Esophagus muscularis mucosa (tissue), 4 donors: ENCODE results near the gene COL25A1. TPM values are rescaled to one million over a fixed set of nuclear protein-coding genes. Genes with fewer than 3 reads are reported as not detected.
A peak's percentile ranks its signal among the peaks of the same experiment; 100 is the strongest.

Experiments
- DNase-seq: peaks from one replicate; pipeline ENCODE4 v3.0.0-alpha.2; 2017; ENCODE audit errors: extremely low spot score
- H3K27ac ChIP-seq, 4 donors: fragments of 200-600 bp; sonication (generic); replicated peaks in 1 of 4; 1 replicate in 3 of 4; 2 replicates in 1 of 4; pipeline ENCODE4 v1.5.1; 2016 to 2019; ENCODE audit warnings: mild to moderate bottlenecking in 1 of 4
- H3K27me3 ChIP-seq, 4 donors: fragments of 200-600 bp; sonication (generic); one replicate each; pipeline versions ENCODE4 v1.5.1 to v1.6.0; 2016 to 2019
- H3K36me3 ChIP-seq, 4 donors: fragments of 200-600 bp; sonication (generic); one replicate each; pipeline ENCODE4 v1.5.1; 2016 to 2019
- H3K4me1 ChIP-seq, 4 donors: fragments of 200-600 bp; sonication (generic); one replicate each; pipeline ENCODE4 v1.5.1; 2016 to 2019
- H3K4me3 ChIP-seq, 4 donors: fragments of 200-600 bp; sonication (generic); 1 replicate in 2 of 4; 2 replicates in 2 of 4; pipeline ENCODE4 v1.5.1; 2016 to 2019; ENCODE audit warnings: mild to moderate bottlenecking in 4 of 4, moderate library complexity in 1 of 4
- H3K9me3 ChIP-seq, 4 donors: fragments of 200-600 bp; sonication (generic); 1 replicate in 3 of 4; 2 replicates in 1 of 4; pipeline ENCODE4 v1.5.1; 2016 to 2019
- CTCF ChIP-seq, 3 experiments: fragments of 200-600 bp in 2 of 3; fragments of 450-650 bp in 1 of 3; sonication (generic) in 2 of 3; IDR thresholded peaks; one replicate each; pipeline ENCODE4 v1.5.1; 2017 to 2019; ENCODE audit warnings: antibody characterized with exemption in 3 of 3, mild to moderate bottlenecking in 2 of 3, moderate library complexity in 1 of 3
- EP300 ChIP-seq: sonication (generic); formaldehyde crosslinking; IDR thresholded peaks from one replicate; pipeline ENCODE4 v1.6.1; 2017; ENCODE audit warnings: antibody characterized with exemption
- POLR2A ChIP-seq: fragments of 450-650 bp; IDR thresholded peaks from one replicate; pipeline ENCODE4 v1.6.1; 2017; ENCODE audit warnings: antibody characterized with exemption, moderate library complexity, mild to moderate bottlenecking, low read depth
- POLR2AphosphoS5 ChIP-seq, 2 donors: sonication (generic); formaldehyde crosslinking; IDR thresholded peaks; one replicate each; pipeline ENCODE4 v1.6.1; 2017; ENCODE audit warnings: antibody characterized with exemption in 2 of 2
- WGBS: methylation state at CpG from one replicate; pipeline ENCODE4 v1.1.5; 2018; 5-methylcytosine and 5-hydroxymethylcytosine counted together
- intact Hi-C: fragments of 100-400 bp; cut with DNase I; formaldehyde crosslinking; loops from one replicate; pipeline ENCODE4 v1.15.1; 2023
- total RNA-seq, 4 donors: library from RNA; depleted of rRNA; stranded (reverse); fragments of >200 nt; gene quantifications; one replicate each; pipeline versions ENCODE4 v1.1.0 to v1.2.1, GENCODE V29; 2016

Gene COL25A1
- total RNA-seq, 4 donors from 2014 or later = 1.0 to 3.7 (median 2.0) TPM

GRCh38 chr4:109216085-109216696 lies 86.3 kb downstream of the COL25A1 start:
- H3K36me3 ChIP-seq = no peaks in the 10 kb centered on the region

GRCh38 chr4:109215506-109215905 lies 87.0 kb downstream of the COL25A1 start:
- H3K27me3 ChIP-seq = no peaks in the 10 kb centered on the region
- H3K9me3 ChIP-seq = no peaks in the 10 kb centered on the region
- DNase-seq = no peak
- WGBS = 89% methylated on average over 2 of the region's 2 CpGs
- no peak for TF ChIP-seq EP300
- H3K36me3 ChIP-seq = no peaks in the 10 kb centered on the region
- no peak overlapping the region for H3K27ac ChIP-seq
- no peak overlapping the region for H3K4me3 ChIP-seq
- H3K4me1 ChIP-seq = peaks cover 0 to 8% (median 2%) of the 10 kb centered on the region in 4 donors
- intact Hi-C loops = no loop called here

More at GRCh38 chr4:109216085-109216696, 86.3 kb downstream of the COL25A1 start:
- Histone ChIP-seq H3K4me1 (peaks cover 0 to 8% (median 2%) of the 10 kb centered on the region in 4 donors), H3K27me3 (no peaks in the 10 kb centered on the region), H3K4me3 (no peak overlapping the region), H3K9me3 (no peaks in the 10 kb centered on the region), H3K27ac (no peak overlapping the region)
- no peak for TF ChIP-seq EP300
- no peak for TF ChIP-seq CTCF (IDR thresholded peaks at IDR 0.05)
- no peak for TF ChIP-seq POLR2A
- TF ChIP-seq POLR2AphosphoS5 (IDR thresholded peaks at IDR 0.05) = no peak
- intact Hi-C loops = no loop called here
- DNase-seq = no peak
- 88% methylated on average over 5 of the region's 5 CpGs for WGBS

- H3K27me3 ChIP-seq = no peaks in the 10 kb centered on the region
- H3K4me3 ChIP-seq = no peak overlapping the region
- TF ChIP-seq EP300 = no peak
- TF ChIP-seq POLR2AphosphoS5 (IDR thresholded peaks at IDR 0.05) = no peak
- no peak for TF ChIP-seq CTCF (IDR thresholded peaks at IDR 0.05)
- no peak for TF ChIP-seq POLR2A
- 31% methylated on average over 4 of the region's 4 CpGs for WGBS
- H3K9me3 ChIP-seq = no peaks in the 10 kb centered on the region
- no peak for DNase-seq
- peak overlapping the region in 1 of 4 donors; percentile 22 for H3K27ac ChIP-seq
- no peaks in the 10 kb centered on the region for H3K36me3 ChIP-seq
- intact Hi-C loops = no loop called here
- peaks cover 0 to 8% (median 2%) of the 10 kb centered on the region in 4 donors for H3K4me1 ChIP-seq
These were observed 87.7 kb downstream of the COL25A1 start for GRCh38 chr4:109214622-109215301.

- no peaks in the 10 kb centered on the region for H3K36me3 ChIP-seq
- H3K4me1 ChIP-seq = peaks cover 0 to 8% (median 2%) of the 10 kb centered on the region in 4 donors
- H3K27me3 ChIP-seq = no peaks in the 10 kb centered on the region
- no peak overlapping the region for H3K4me3 ChIP-seq
- intact Hi-C loops = no loop called here
- H3K27ac ChIP-seq = no peak overlapping the region
- 95% methylated on average over 1 of the region's 1 CpG for WGBS
- TF ChIP-seq EP300 (no peak), POLR2A (no peak), POLR2AphosphoS5 (IDR thresholded peaks at IDR 0.05) (no peak), CTCF (IDR thresholded peaks at IDR 0.05) (no peak)
- no peak for DNase-seq
- no peaks in the 10 kb centered on the region for H3K9me3 ChIP-seq
These were observed 89.4 kb downstream of the COL25A1 start for GRCh38 chr4:109213056-109213455.

- intact Hi-C loops = no loop called here
- TF ChIP-seq CTCF (IDR thresholded peaks at IDR 0.05) (no peak), EP300 (no peak), POLR2A (no peak), POLR2AphosphoS5 (IDR thresholded peaks at IDR 0.05) (no peak)
- no peak for DNase-seq
- peaks cover 0 to 8% (median 2%) of the 10 kb centered on the region in 4 donors for H3K4me1 ChIP-seq
- H3K27ac ChIP-seq = no peak overlapping the region
- H3K9me3 ChIP-seq = no peaks in the 10 kb centered on the region
- WGBS = 71% methylated on average over 3 of the region's 3 CpGs
- no peak overlapping the region for H3K4me3 ChIP-seq
- H3K36me3 ChIP-seq = no peaks in the 10 kb centered on the region
- no peaks in the 10 kb centered on the region for H3K27me3 ChIP-seq
These were observed 90.8 kb downstream of the COL25A1 start for GRCh38 chr4:109211671-109212070.
